Psoas muscle (tissue), 8 donors: Measurements from ENCODE around the gene CLEC4E. TPM values are rescaled to one million over a fixed set of nuclear protein-coding genes. Genes with fewer than 3 reads are reported as not detected.

Experiments used
- ATAC-seq, 4 donors: fragments of 200-7000 bp; cut with Tn5 transposase; one replicate each; pipeline ENCODE4 v1.9.1; 2020; ENCODE audit warnings: moderate library complexity in 3 of 4, mild to moderate bottlenecking in 2 of 4
- DNase-seq, 2 donors: peaks; one replicate each; pipeline ENCODE4 v3.0.0-alpha.2; 2020
- H3K27ac ChIP-seq: fragments of 200-600 bp; one replicate; pipeline ENCODE4 v1.8.0; 2022
- H3K27me3 ChIP-seq, 3 donors: fragments of 200-600 bp in 1 of 3; one replicate each; pipeline versions ENCODE4 v1.6.1 to v1.8.0; 2013 to 2022; ENCODE audit warnings: low read length in 2 of 3, mild to moderate bottlenecking in 2 of 3, moderate library complexity in 1 of 3; ENCODE audit not compliant: insufficient read depth in 3 of 3
- H3K36me3 ChIP-seq, 2 donors: fragments of 200-600 bp in 1 of 2; one replicate each; pipeline versions ENCODE4 v1.6.1 to v1.8.0; 2013 to 2022; ENCODE audit warnings: low read depth in 1 of 2, mild to moderate bottlenecking in 1 of 2, moderate library complexity in 1 of 2; ENCODE audit not compliant: insufficient read depth in 1 of 2
- H3K4me1 ChIP-seq: fragments of 200-600 bp; one replicate; pipeline ENCODE4 v1.8.0; 2022
- H3K4me3 ChIP-seq: fragments of 200-600 bp; one replicate; pipeline ENCODE4 v1.8.0; 2022; ENCODE audit warnings: mild to moderate bottlenecking
- H3K9me3 ChIP-seq: fragments of 200-600 bp; one replicate; pipeline ENCODE4 v1.8.0; 2022
- CTCF ChIP-seq: fragments of 200-600 bp; IDR thresholded peaks from one replicate; pipeline ENCODE4 v1.8.0; 2022; ENCODE audit warnings: antibody characterized with exemption
- WGBS, 3 donors: extraction: QIAGEN DNeasy Blood & Tissue Kit; methylation state at CpG; one replicate each; pipeline versions ENCODE4 v1.1.6 to v1.1.7; 2013; 5-methylcytosine and 5-hydroxymethylcytosine counted together
- intact Hi-C, 2 donors: fragments of 100-400 bp; cut with DNase I; formaldehyde crosslinking; loops; one replicate each; pipeline versions ENCODE4 v1.11.0 to v1.14.2; 2022
- polyA plus RNA-seq, 3 donors: library from polyadenylated mRNA; stranded (reverse); fragments of 200-250 nt; gene quantifications; one replicate each; pipeline ENCODE4 v1.2.3, GENCODE V29; 2013
- total RNA-seq, 4 donors: library from RNA; stranded (reverse); fragmentation: NEBNext Ultra II Directional in 2 of 4; extraction: Animal tissue kit (Norgen Biotek cat#: 25700) in 2 of 4; gene quantifications; one replicate each; pipeline versions ENCODE4 v1.2.1 to v1.2.4, GENCODE V29; 2021 to 2023
- donor health status: healthy with polysubstance abuse.
- donor health status: DM: no; HTN: no; CAD: no; lungs with moderate emphysema.
- donor health status: Bipolar disorder and iron deficiency.
- donor health status: healthy.
- donor health status: DM: yes; HTN: yes; CAD: no.
- donor health status: DM: no; HTN: no; CAD: no.
- donor health status: DM: no; HTN: no; CAD: no.
- donor health status: DM: yes; HTN: yes; CAD: no.

The CLEC4E gene
- total and polyA plus RNA-seq, 7 donors, result 0.19 to 1.1 (median 0.63) TPM

GRCh38 chr12:8491646-8492530 lies 48.8 kb downstream of the CLEC4E start:
- DNase-seq, result no peak
- no peak for TF ChIP-seq CTCF
- Histone ChIP-seq H3K9me3 (no peaks in the 10 kb centered on the region), H3K27me3 (no peaks in the 10 kb centered on the region), H3K36me3 (no peaks in the 10 kb centered on the region), H3K4me1 (no peaks in the 10 kb centered on the region), H3K4me3 (no peak overlapping the region), H3K27ac (no peak overlapping the region)
- WGBS, 3 donors, result 68 to 71% (median 68%) methylated on average over 5 of the region's 5 CpGs
- ATAC-seq, result no peak
- intact Hi-C loops, result no loop called here

Other genes with a start within 250 kb of the CLEC4E start
- not detected for gene CLEC6A, start 84.9 kb downstream of the CLEC4E start, total RNA-seq
- gene CLEC6A, start 84.9 kb downstream of the CLEC4E start, polyA plus RNA-seq, result not detected
- gene CLEC4D, start 27.4 kb downstream of the CLEC4E start, total RNA-seq, result under 1 TPM in 1 of 4 donors, not detected in 3; 0.34 TPM
- under 1 TPM in 2 of 3 donors, not detected in 1; 0.09 TPM for gene CLEC4D, start 27.4 kb downstream of the CLEC4E start, polyA plus RNA-seq
- gene AICDA, start 72.0 kb upstream of the CLEC4E start, total RNA-seq, result not detected
- under 1 TPM in 1 of 3 donors, not detected in 2; 0.04 TPM for gene AICDA, start 72.0 kb upstream of the CLEC4E start, polyA plus RNA-seq
- gene MFAP5, start 121.9 kb upstream of the CLEC4E start, total RNA-seq, result 10 to 100 TPM in 3 of 4 donors, 1 to 10 TPM in 1; 3.4 to 27.9 (median 20.7) TPM
- 10 to 100 TPM; 17.4 to 24.5 (median 23.3) TPM for gene MFAP5, start 121.9 kb upstream of the CLEC4E start, polyA plus RNA-seq
- 10 to 100 TPM in 2 of 4 donors, 1 to 10 TPM in 2; 4.6 to 19.1 (median 11.2) TPM for gene RIMKLB, start 157.1 kb upstream of the CLEC4E start, total RNA-seq
- gene RIMKLB, start 157.1 kb upstream of the CLEC4E start, polyA plus RNA-seq, result 1 to 10 TPM; 4.8 to 8.1 (median 5.7) TPM